Measurements from ENCODE around the gene IQCN.
A peak's percentile ranks its signal among the peaks of the same experiment; 100 is the strongest.

Gene IQCN

GRCh38 chr19:18306209-18306887 lies 32.1 kb upstream of the IQCN start:
- no peak for DNase-seq

GRCh38 chr19:18304458-18305310 lies 30.4 kb upstream of the IQCN start:
- no peak for DNase-seq

GRCh38 chr19:18304208-18304457 lies 29.9 kb upstream of the IQCN start:
- no peak for DNase-seq

- no peak for DNase-seq
These were observed 27.5 kb upstream of the IQCN start for GRCh38 chr19:18301718-18302111.

- no peak for DNase-seq
These were observed 26.9 kb upstream of the IQCN start for GRCh38 chr19:18300930-18301717.

GRCh38 chr19:18299654-18300053 lies 25.4 kb upstream of the IQCN start:
- no peak for DNase-seq

- DNase-seq = no peak
These were observed 24.3 kb upstream of the IQCN start for GRCh38 chr19:18298601-18299000.

- no peak for DNase-seq
These were observed 23.1 kb upstream of the IQCN start for GRCh38 chr19:18297308-18297707.

- DNase-seq = no peak
These were observed 20.8 kb upstream of the IQCN start for GRCh38 chr19:18295034-18295451.

- DNase-seq = peak; percentile 42
These were observed 20.2 kb upstream of the IQCN start for GRCh38 chr19:18294467-18294864.

- DNase-seq = no peak
These were observed 19.6 kb upstream of the IQCN start for GRCh38 chr19:18293642-18294466.

- peak; percentile 42 for DNase-seq
These were observed 18.8 kb upstream of the IQCN start for GRCh38 chr19:18292810-18293641.

- DNase-seq = no peak
These were observed 18.2 kb upstream of the IQCN start for GRCh38 chr19:18292462-18292809.

GRCh38 chr19:18291590-18292461 lies 17.6 kb upstream of the IQCN start:
- DNase-seq = no peak

- no peak for DNase-seq
These were observed 16.8 kb upstream of the IQCN start for GRCh38 chr19:18291019-18291524.

GRCh38 chr19:18290302-18291018 lies 16.2 kb upstream of the IQCN start:
- DNase-seq = no peak

- no peak for DNase-seq
These were observed 15.4 kb upstream of the IQCN start for GRCh38 chr19:18289471-18290301.

- DNase-seq = no peak
These were observed 13.9 kb upstream of the IQCN start for GRCh38 chr19:18287836-18288772.

Measured in NCI-H2171 (cell line).